SU-DHL-6 (cell line): ENCODE measurements around the gene SFTPB.
"Not testable (repeated sequence)": the region's sequence is repeated elsewhere in the genome, so short reads cannot be mapped to it uniquely, and the experiment has no call there.

Source experiments
- H2AFZ ChIP-seq: fragments of 200-600 bp; sonication (generic); 2 replicates; pipeline ENCODE4 v1.6.1; 2014; ENCODE audit warnings: low read depth, mild to moderate bottlenecking, moderate library complexity, mixed read lengths, antibody characterized with exemption, low read length; ENCODE audit not compliant: severe bottlenecking
- H3F3A ChIP-seq: fragments of 200-600 bp; shearing (Covaris generic); 2 replicates; pipeline ENCODE4 v1.6.0; 2016; ENCODE audit warnings: antibody characterized with exemption, mild to moderate bottlenecking; ENCODE audit not compliant: insufficient read depth
- H3K27ac ChIP-seq: fragments of 200-600 bp; sonication (generic); 2 replicates; pipeline ENCODE4 v1.5.1; 2016; ENCODE audit warnings: low read depth, mild to moderate bottlenecking, low read length, moderate library complexity, mixed read lengths
- H3K27me3 ChIP-seq: fragments of 200-600 bp; sonication (generic), shearing (Covaris generic); 2 replicates; pipeline ENCODE4 v1.6.0; 2014; ENCODE audit warnings: mild to moderate bottlenecking, low read length
- H3K36me3 ChIP-seq: fragments of 200-600 bp; sonication (generic); 2 replicates; pipeline ENCODE4 v1.6.1; 2014; ENCODE audit warnings: mild to moderate bottlenecking, low read length, mixed read lengths
- H3K4me2 ChIP-seq: fragments of 300-600, 200-600 bp; shearing (Covaris generic), sonication (generic); 2 replicates; pipeline ENCODE4 v1.6.0; 2014; ENCODE audit warnings: low read length, low read depth, mild to moderate bottlenecking; ENCODE audit not compliant: poor library complexity, severe bottlenecking
- H3K4me3 ChIP-seq: fragments of 200-600 bp; sonication (generic); 2 replicates; pipeline ENCODE4 v1.5.1; 2014; ENCODE audit warnings: antibody characterized with exemption, low read length, mild to moderate bottlenecking, mixed read lengths; ENCODE audit not compliant: insufficient read depth, poor library complexity, severe bottlenecking
- H3K79me2 ChIP-seq: fragments of 200-600 bp; sonication (generic); 2 replicates; pipeline ENCODE4 v1.6.1; 2014; ENCODE audit warnings: mild to moderate bottlenecking, low read length, moderate library complexity; ENCODE audit not compliant: insufficient read depth
- H3K9ac ChIP-seq: fragments of 200-600 bp; sonication (generic); 2 replicates; pipeline ENCODE4 v1.7.0; 2014; ENCODE audit warnings: mild to moderate bottlenecking, low read length
- H3K9me2 ChIP-seq: fragments of 200-600 bp; sonication (generic); replicated peaks from 2 replicates; pipeline ENCODE4 v1.6.1; 2014; ENCODE audit warnings: low read length; ENCODE audit not compliant: insufficient read depth
- H3K9me3 ChIP-seq: fragments of 200-600 bp; sonication (generic); 2 replicates; pipeline ENCODE4 v1.6.1; 2014; ENCODE audit warnings: low read length, mixed read lengths; ENCODE audit not compliant: insufficient read depth
- H4K20me1 ChIP-seq: fragments of 200-600 bp; sonication (generic); 2 replicates; pipeline ENCODE4 v1.6.1; 2014; ENCODE audit warnings: low read depth, mild to moderate bottlenecking, antibody characterized with exemption, low read length, moderate library complexity, mixed read lengths
- CTCF ChIP-seq: fragments of 200-600 bp; sonication (generic); IDR thresholded peaks from one replicate; pipeline ENCODE4 v1.5.1; 2017; ENCODE audit warnings: antibody characterized with exemption, mild to moderate bottlenecking, low read length, moderate library complexity; ENCODE audit not compliant: insufficient read depth, poor library complexity, severe bottlenecking
- EZH2phosphoT487 ChIP-seq: fragments of 200-600 bp; sonication (generic), shearing (Covaris generic); conservative IDR thresholded peaks from 2 replicates; pipeline ENCODE4 v1.6.1; 2018; ENCODE audit warnings: mild to moderate bottlenecking, antibody characterized with exemption, low read length, moderate library complexity, mixed read lengths

The SFTPB gene

GRCh38 chr2:85619617-85620016 lies 48.4 kb downstream of the SFTPB start:
- H3K9ac ChIP-seq = no peak overlapping the region
- peaks cover 48% of the 10 kb centered on the region for H3K36me3 ChIP-seq
- peaks cover 65% of the 10 kb centered on the region for H3K79me2 ChIP-seq

GRCh38 chr2:85617723-85618122 lies 50.3 kb downstream of the SFTPB start:
- peaks cover 15% of the 10 kb centered on the region; the same call in 1 of the 2 replicates for H3F3A ChIP-seq
- H3K9ac ChIP-seq = peak overlapping the region; percentile 80
- peaks cover 13% of the 10 kb centered on the region; the same call in 1 of the 2 replicates for H4K20me1 ChIP-seq
- H3K9me3 ChIP-seq, H2AFZ ChIP-seq, H3K27me3 ChIP-seq, H3K9me2 ChIP-seq, H3K27ac ChIP-seq: not testable (repeated sequence)
- peak overlapping the region; percentile 86 for H3K4me3 ChIP-seq
- H3K36me3 ChIP-seq = peaks cover 32% of the 10 kb centered on the region
- peaks cover 57% of the 10 kb centered on the region for H3K79me2 ChIP-seq
- peak overlapping the region; percentile 96 for H3K4me2 ChIP-seq

More at GRCh38 chr2:85619617-85620016, 48.4 kb downstream of the SFTPB start:
- H3K4me2 ChIP-seq = no peak overlapping the region
- TF ChIP-seq CTCF = no peak
- TF ChIP-seq EZH2phosphoT487 = no peak
- H3K9me3 ChIP-seq = no peaks in the 10 kb centered on the region
- H3K4me3 ChIP-seq = no peak overlapping the region
- H2AFZ ChIP-seq = no peak overlapping the region
- peaks cover 8% of the 10 kb centered on the region for H3F3A ChIP-seq
- H3K27ac ChIP-seq = no peak overlapping the region
- no peaks in the 10 kb centered on the region for H3K9me2 ChIP-seq
- no peaks in the 10 kb centered on the region for H3K27me3 ChIP-seq
- H4K20me1 ChIP-seq = peaks cover 19% of the 10 kb centered on the region; the same call in 1 of the 2 replicates

- Histone ChIP-seq H3K4me2 (no peak overlapping the region), H3K9ac (peak overlapping the region; percentile 80; the same call in 1 of the 2 replicates), H3K27ac (no peak overlapping the region), H3K9me3 (no peaks in the 10 kb centered on the region), H3K36me3 (peaks cover 16% of the 10 kb centered on the region), H3K4me3 (no peak overlapping the region), H3K27me3 (no peaks in the 10 kb centered on the region), H3F3A (peaks cover 15% of the 10 kb centered on the region; the same call in 1 of the 2 replicates), H4K20me1 (peaks cover 8% of the 10 kb centered on the region; the same call in 1 of the 2 replicates), H3K79me2 (peaks cover 53% of the 10 kb centered on the region), H2AFZ (no peak overlapping the region), H3K9me2 (no peaks in the 10 kb centered on the region)
- TF ChIP-seq EZH2phosphoT487 (no peak), CTCF (no peak)
These were observed 52.6 kb downstream of the SFTPB start for GRCh38 chr2:85615413-85615728.

- Histone ChIP-seq H3K36me3 (peaks cover 14% of the 10 kb centered on the region; the same call in 1 of the 2 replicates), H3K79me2 (peaks cover 48% of the 10 kb centered on the region), H3F3A (peaks cover 15% of the 10 kb centered on the region; the same call in 1 of the 2 replicates)
- H3K9me2 ChIP-seq, H3K27me3 ChIP-seq, H3K9me3 ChIP-seq, H2AFZ ChIP-seq, H3K4me3 ChIP-seq, H3K9ac ChIP-seq, H3K27ac ChIP-seq, H3K4me2 ChIP-seq, H4K20me1 ChIP-seq: not testable (repeated sequence)
These were observed 53.2 kb downstream of the SFTPB start for GRCh38 chr2:85614757-85615156.
